NK-92 treated with Interleukin-12 subunit alpha and Interleukin-12 subunit beta, amount 100 ng/mL, for 24 hours (cell line): ENCODE results near the gene TRIM24.
A peak's percentile ranks its signal among the peaks of the same experiment; 100 is the strongest.
"Not testable (repeated sequence)": the region's sequence is repeated elsewhere in the genome, so short reads cannot be mapped to it uniquely, and the experiment has no call there.

Experiments used
- DNase-seq: peaks from one replicate; lab custom pipeline; 2025; lab: John Stamatoyannopoulos, UW

The TRIM24 gene

GRCh38 chr7:138460176-138460648 is at the start of gene TRIM24:
TSS of gene TRIM24 (plus strand) at chr7:138460259. CDS start at chr7:138460549, 290 bp downstream.
- no peak for DNase-seq

GRCh38 chr7:138412077-138412476 is 48.0 kb upstream of the TRIM24 start:
- not testable (repeated sequence) for DNase-seq

GRCh38 chr7:138412921-138413320 is 47.1 kb upstream of the TRIM24 start:
- DNase-seq: not testable (repeated sequence)

GRCh38 chr7:138417078-138417700 is 42.9 kb upstream of the TRIM24 start:
- DNase-seq: no peak

GRCh38 chr7:138417764-138418163 is 42.3 kb upstream of the TRIM24 start:
- no peak for DNase-seq

- not testable (repeated sequence) for DNase-seq
Measured at GRCh38 chr7:138418403-138418802, 41.7 kb upstream of the TRIM24 start.

GRCh38 chr7:138425026-138425425 is 35.0 kb upstream of the TRIM24 start:
- no peak for DNase-seq

GRCh38 chr7:138429577-138430250 is 30.3 kb upstream of the TRIM24 start:
- DNase-seq: no peak

- DNase-seq: no peak
Measured at GRCh38 chr7:138431517-138431916, 28.5 kb upstream of the TRIM24 start.

GRCh38 chr7:138433583-138434443 is 26.2 kb upstream of the TRIM24 start:
- DNase-seq: no peak

GRCh38 chr7:138434597-138435019 is 25.5 kb upstream of the TRIM24 start:
- DNase-seq: no peak

GRCh38 chr7:138435231-138435919 is 24.7 kb upstream of the TRIM24 start:
- no peak for DNase-seq

- no peak for DNase-seq
Measured at GRCh38 chr7:138436388-138436787, 23.7 kb upstream of the TRIM24 start.

- DNase-seq: no peak
Measured at GRCh38 chr7:138440460-138440859, 19.6 kb upstream of the TRIM24 start.

GRCh38 chr7:138442822-138443221 is 17.2 kb upstream of the TRIM24 start:
- no peak for DNase-seq

GRCh38 chr7:138449580-138449979 is 10.5 kb upstream of the TRIM24 start:
- no peak for DNase-seq

- no peak for DNase-seq
Measured at GRCh38 chr7:138455609-138456008, 4.5 kb upstream of the TRIM24 start.

GRCh38 chr7:138456220-138456619 is 3.8 kb upstream of the TRIM24 start:
- no peak for DNase-seq

- no peak for DNase-seq
Measured at GRCh38 chr7:138458576-138459412, 1.3 kb upstream of the TRIM24 start.

GRCh38 chr7:138459413-138460175 is 465 bp upstream of the TRIM24 start:
- peak; percentile 98 for DNase-seq
